Measurements from ENCODE around the gene ADGRG1. TPM values are rescaled to one million over a fixed set of nuclear protein-coding genes. Genes with fewer than 3 reads are reported as not detected.

Gene ADGRG1
- total RNA-seq, 1 experiment from 2014 or later: 10.2 TPM

DNA sequence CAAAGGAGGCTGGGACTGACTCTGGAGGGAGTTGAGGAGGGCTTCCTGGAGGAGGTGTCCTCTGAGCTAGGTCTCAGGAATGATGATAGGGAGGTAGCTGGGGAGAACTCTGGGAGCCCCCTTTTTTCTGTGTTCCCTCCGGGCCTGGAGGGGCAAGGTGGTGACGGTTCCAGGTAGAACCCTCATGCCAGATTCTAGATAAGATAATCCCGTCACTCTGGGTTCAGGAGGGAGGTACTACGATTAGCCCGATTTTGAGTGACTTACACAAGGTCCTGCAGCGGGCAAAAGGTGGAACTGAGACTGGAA is 21.0 kb downstream of the ADGRG1 start:
- TF ChIP-seq, protein P1, sequence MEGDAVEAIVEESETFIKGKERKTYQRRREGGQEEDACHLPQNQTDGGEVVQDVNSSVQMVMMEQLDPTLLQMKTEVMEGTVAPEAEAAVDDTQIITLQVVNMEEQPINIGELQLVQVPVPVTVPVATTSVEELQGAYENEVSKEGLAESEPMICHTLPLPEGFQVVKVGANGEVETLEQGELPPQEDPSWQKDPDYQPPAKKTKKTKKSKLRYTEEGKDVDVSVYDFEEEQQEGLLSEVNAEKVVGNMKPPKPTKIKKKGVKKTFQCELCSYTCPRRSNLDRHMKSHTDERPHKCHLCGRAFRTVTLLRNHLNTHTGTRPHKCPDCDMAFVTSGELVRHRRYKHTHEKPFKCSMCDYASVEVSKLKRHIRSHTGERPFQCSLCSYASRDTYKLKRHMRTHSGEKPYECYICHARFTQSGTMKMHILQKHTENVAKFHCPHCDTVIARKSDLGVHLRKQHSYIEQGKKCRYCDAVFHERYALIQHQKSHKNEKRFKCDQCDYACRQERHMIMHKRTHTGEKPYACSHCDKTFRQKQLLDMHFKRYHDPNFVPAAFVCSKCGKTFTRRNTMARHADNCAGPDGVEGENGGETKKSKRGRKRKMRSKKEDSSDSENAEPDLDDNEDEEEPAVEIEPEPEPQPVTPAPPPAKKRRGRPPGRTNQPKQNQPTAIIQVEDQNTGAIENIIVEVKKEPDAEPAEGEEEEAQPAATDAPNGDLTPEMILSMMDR (IDR thresholded peaks at IDR 0.05; ENCODE audit: unreplicated experiment): no peak
- ChIA-PET POLR2A (interaction anchor here (0.6 to 1.2 kb wide), 3 partner anchors 58 to 202 kb away, joined by 3 to 9 read pairs (median 4); partner anchors contain the start of gene CIAPIN1), CTCF (interaction anchor here (0.6 to 5.9 kb wide), 35 partner anchors 9 to 496 kb away, joined by 3 to 141 read pairs (median 5); partner anchors contain the start of genes ADGRG1, ADGRG3 and KATNB1)
- intact Hi-C loops (cut with micrococcal nuclease): loop anchor here (1.0 to 2.0 kb wide), 5 partner anchors 49 to 214 kb away; no protein-coding TSS in a partner anchor
- Mint-ChIP-seq H3K27me3 (ENCODE audit: insufficient read depth, unreplicated experiment) (no peaks in the 10 kb centered on the region), H3K4me3 (ENCODE audit: unreplicated experiment) (no peak overlapping the region), H3K4me1 (ENCODE audit: insufficient read depth, unreplicated experiment) (no peaks in the 10 kb centered on the region), H3K9me3 (ENCODE audit: unreplicated experiment) (no peaks in the 10 kb centered on the region), H3K27ac (ENCODE audit: low read depth, unreplicated experiment) (no peak overlapping the region), H3K36me3 (ENCODE audit: insufficient read depth, unreplicated experiment) (no peaks in the 10 kb centered on the region)
- BruUV-seq (replicated peaks): no TSS peak
- DNase-seq (ENCODE audit: unreplicated experiment): no peak

DNA sequence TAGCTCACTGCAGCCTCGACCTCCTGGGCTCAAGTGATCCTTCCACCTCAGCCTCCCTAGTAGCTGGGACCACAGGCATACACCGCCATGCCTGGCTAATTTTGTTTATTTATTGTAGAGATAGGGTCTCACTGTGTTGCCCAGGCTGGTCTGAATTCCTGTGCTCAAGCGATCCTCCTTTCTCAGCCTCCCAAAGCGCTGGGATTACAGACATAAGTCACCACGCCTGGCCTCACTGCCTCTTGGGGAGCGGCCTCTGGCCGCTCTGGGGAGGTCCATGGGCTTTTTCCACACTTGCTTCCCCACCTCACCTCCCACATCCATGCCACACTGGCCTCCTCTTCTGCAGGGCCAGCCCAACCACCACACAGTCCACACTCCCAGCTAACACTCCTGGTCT is 21.4 kb downstream of the ADGRG1 start:
- Mint-ChIP-seq H3K9me3 (ENCODE audit: unreplicated experiment) (no peaks in the 10 kb centered on the region), H3K36me3 (ENCODE audit: insufficient read depth, unreplicated experiment) (no peaks in the 10 kb centered on the region), H3K4me1 (ENCODE audit: insufficient read depth, unreplicated experiment) (peaks cover under 1% of the 10 kb centered on the region), H3K27ac (ENCODE audit: low read depth, unreplicated experiment) (no peak overlapping the region), H3K4me3 (ENCODE audit: unreplicated experiment) (no peak overlapping the region), H3K27me3 (ENCODE audit: insufficient read depth, unreplicated experiment) (no peaks in the 10 kb centered on the region)
- ChIA-PET POLR2A (interaction anchor here (0.6 to 1.2 kb wide), 3 partner anchors 59 to 203 kb away, joined by 3 to 9 read pairs (median 4); partner anchors contain the start of gene CIAPIN1), CTCF (interaction anchor here (0.6 to 5.9 kb wide), 33 partner anchors 8 to 495 kb away, joined by 3 to 141 read pairs (median 5); partner anchors contain the start of genes ADGRG1, ADGRG3, CCDC102A and KATNB1)
- BruUV-seq (replicated peaks): no TSS peak
- intact Hi-C loops (cut with micrococcal nuclease): loop anchor here (1.0 to 2.0 kb wide), 5 partner anchors 50 to 213 kb away; no protein-coding TSS in a partner anchor
- TF ChIP-seq, protein P1 (IDR thresholded peaks at IDR 0.05; ENCODE audit: unreplicated experiment): no peak
- no peak for DNase-seq (ENCODE audit: unreplicated experiment)

DNA sequence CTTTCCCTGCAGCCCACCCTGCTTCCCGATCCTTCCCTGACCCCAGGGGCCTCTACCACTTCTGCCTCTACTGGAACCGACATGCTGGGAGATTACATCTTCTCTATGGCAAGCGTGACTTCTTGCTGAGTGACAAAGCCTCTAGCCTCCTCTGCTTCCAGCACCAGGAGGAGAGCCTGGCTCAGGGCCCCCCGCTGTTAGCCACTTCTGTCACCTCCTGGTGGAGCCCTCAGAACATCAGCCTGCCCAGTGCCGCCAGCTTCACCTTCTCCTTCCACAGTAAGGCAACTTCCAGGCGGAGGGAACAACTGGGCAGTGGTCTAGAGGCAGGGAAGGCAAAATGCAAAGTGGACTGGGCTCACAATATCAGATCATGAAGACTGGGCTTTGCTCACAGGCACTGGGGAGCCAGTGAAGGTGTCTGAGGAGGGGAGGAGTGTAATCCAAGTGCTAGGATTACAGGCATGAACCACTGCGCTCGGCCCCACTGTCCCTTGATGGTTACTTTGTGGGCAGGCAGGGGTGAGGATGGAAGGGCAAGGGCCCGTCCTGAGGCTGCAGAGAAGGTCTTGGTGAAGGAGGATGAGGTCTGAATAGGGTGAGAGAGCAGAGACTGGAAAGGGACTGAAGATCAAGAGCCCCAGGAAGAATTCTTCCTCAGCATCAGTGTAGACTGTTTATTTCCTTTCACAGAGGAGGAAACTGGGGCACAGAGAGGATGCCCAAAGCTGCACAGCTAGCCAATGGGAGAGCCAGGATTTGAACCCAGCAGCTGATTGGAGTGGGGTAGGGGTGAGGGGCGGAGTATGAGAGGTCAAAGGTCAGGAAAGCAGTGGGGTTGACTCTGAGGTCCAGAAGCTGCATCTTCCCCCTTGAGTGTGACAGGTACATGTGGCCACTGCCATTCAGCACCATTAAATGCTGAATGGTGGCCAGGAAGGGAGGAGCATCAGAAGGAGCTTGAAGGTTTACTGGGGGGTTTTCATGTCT is 23.2 kb downstream of the ADGRG1 start:
- Mint-ChIP-seq H3K27ac (ENCODE audit: low read depth, unreplicated experiment) (no peak overlapping the region), H3K27me3 (ENCODE audit: insufficient read depth, unreplicated experiment) (no peaks in the 10 kb centered on the region), H3K4me3 (ENCODE audit: unreplicated experiment) (no peak overlapping the region), H3K9me3 (ENCODE audit: unreplicated experiment) (no peaks in the 10 kb centered on the region), H3K4me1 (ENCODE audit: insufficient read depth, unreplicated experiment) (peaks cover 6% of the 10 kb centered on the region), H3K36me3 (ENCODE audit: insufficient read depth, unreplicated experiment) (no peaks in the 10 kb centered on the region)
- TF ChIP-seq, protein P1 (IDR thresholded peaks at IDR 0.05; ENCODE audit: unreplicated experiment): no peak
- intact Hi-C loops (cut with micrococcal nuclease): no loop called here
- BruUV-seq (replicated peaks): no TSS peak
- ChIA-PET POLR2A (no interaction called here), CTCF (interaction anchor here (0.7 to 2.2 kb wide), 8 partner anchors 50 to 248 kb away, joined by 3 to 12 read pairs (median 4); no protein-coding TSS in a partner anchor)
- no peak for DNase-seq (ENCODE audit: unreplicated experiment)
